HG03066 (cell line): ENCODE data around the gene ECE2.
A peak's percentile ranks its signal among the peaks of the same experiment; 100 is the strongest.
"Not testable (repeated sequence)": the region's sequence is repeated elsewhere in the genome, so short reads cannot be mapped to it uniquely, and the experiment has no call there.

Experiments
- ATAC-seq: cut with Tn5 transposase; IDR thresholded peaks from one replicate; pipeline ENCODE4 v1.9.1; 2021; ENCODE audit warnings: low read depth; ENCODE audit not compliant: unreplicated experiment

ECE2 gene

GRCh38 chr3:184261854-184262763 lies 13.7 kb upstream of the ECE2 start:
- ATAC-seq = no peak

- no peak for ATAC-seq
Measured at GRCh38 chr3:184262764-184263179, 13.1 kb upstream of the ECE2 start.

GRCh38 chr3:184267249-184267648 lies 8.6 kb upstream of the ECE2 start:
- not testable (repeated sequence) for ATAC-seq

GRCh38 chr3:184272269-184272668 lies 3.6 kb upstream of the ECE2 start:
- ATAC-seq = no peak

GRCh38 chr3:184275381-184275701 lies 481 bp upstream of the ECE2 start:
- ATAC-seq = no peak

DNA sequence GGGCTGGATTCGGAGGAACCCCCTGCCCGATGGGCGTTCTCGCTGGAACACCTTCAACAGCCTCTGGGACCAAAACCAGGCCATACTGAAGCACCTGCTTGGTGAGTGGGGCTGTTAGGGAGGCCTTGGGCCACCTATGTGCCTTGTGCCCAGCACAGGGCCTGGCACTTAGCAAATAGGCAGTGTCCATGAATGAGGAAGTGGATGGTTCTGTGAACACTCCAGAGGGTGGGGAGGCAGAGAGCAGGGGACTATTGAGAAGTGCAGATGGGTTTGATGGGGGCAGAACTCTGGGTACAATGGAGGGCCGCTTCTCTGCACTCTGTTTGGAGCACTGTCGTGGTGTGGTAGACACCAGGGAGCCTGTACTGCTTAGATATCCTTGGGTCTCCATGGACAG lies 1.5 kb downstream of the ECE2 start:
- ATAC-seq = no peak

GRCh38 chr3:184282941-184283340 lies 7.1 kb downstream of the ECE2 start:
- ATAC-seq = no peak

DNA sequence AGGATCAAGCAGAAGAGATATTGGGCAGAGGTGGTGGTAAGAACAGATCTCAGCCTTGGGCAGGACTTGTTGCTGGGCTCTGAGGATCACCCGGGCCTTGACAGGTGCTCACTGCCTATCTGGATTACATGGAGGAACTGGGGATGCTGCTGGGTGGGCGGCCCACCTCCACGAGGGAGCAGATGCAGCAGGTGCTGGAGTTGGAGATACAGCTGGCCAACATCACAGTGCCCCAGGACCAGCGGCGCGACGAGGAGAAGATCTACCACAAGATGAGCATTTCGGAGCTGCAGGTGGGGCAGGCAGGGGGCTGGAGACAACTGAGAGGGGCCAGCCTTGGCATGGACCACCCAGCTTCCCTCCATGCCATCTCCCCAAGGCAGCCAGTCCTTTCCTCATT lies 7.9 kb downstream of the ECE2 start:
- no peak for ATAC-seq

- no peak for ATAC-seq
Measured at GRCh38 chr3:184284696-184285095, 8.9 kb downstream of the ECE2 start.

- no peak for ATAC-seq
Measured at GRCh38 chr3:184289426-184289938, 13.7 kb downstream of the ECE2 start.

- ATAC-seq = no peak
Measured at GRCh38 chr3:184290331-184290730, 14.5 kb downstream of the ECE2 start.

- no peak for ATAC-seq
Measured at GRCh38 chr3:184291044-184291737, 15.4 kb downstream of the ECE2 start.

- ATAC-seq = no peak
Measured at GRCh38 chr3:184291738-184292445, 16.1 kb downstream of the ECE2 start.

DNA sequence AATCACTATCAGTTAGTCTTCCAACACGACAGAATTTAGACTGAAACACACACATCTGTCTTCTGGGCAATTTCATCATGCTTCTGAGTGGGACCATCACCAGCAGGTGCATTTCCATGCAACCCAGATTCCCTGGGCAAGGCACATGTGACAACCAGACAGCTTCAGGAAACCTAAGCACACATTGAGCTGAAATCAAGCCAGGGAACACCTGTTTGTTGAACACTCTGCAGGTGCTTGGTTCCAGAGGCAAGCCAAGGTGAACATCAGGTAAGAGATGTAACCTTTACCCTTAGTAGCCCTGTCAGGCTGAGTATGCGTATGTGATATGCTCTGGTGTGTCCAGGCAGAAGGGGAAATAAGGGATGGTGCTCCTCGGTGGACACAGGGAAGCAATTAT lies 19.9 kb downstream of the ECE2 start:
- no peak for ATAC-seq

- no peak for ATAC-seq
Measured at GRCh38 chr3:184296616-184297015, 20.8 kb downstream of the ECE2 start.

- ATAC-seq = peak; percentile 95
Measured at GRCh38 chr3:184298759-184299487, 23.1 kb downstream of the ECE2 start, which contains the start of gene PSMD2. Gene PSMD2, plus strand, starts transcription at chr3:184299241. Its CDS starts 26 bp downstream, at chr3:184299267.

DNA sequence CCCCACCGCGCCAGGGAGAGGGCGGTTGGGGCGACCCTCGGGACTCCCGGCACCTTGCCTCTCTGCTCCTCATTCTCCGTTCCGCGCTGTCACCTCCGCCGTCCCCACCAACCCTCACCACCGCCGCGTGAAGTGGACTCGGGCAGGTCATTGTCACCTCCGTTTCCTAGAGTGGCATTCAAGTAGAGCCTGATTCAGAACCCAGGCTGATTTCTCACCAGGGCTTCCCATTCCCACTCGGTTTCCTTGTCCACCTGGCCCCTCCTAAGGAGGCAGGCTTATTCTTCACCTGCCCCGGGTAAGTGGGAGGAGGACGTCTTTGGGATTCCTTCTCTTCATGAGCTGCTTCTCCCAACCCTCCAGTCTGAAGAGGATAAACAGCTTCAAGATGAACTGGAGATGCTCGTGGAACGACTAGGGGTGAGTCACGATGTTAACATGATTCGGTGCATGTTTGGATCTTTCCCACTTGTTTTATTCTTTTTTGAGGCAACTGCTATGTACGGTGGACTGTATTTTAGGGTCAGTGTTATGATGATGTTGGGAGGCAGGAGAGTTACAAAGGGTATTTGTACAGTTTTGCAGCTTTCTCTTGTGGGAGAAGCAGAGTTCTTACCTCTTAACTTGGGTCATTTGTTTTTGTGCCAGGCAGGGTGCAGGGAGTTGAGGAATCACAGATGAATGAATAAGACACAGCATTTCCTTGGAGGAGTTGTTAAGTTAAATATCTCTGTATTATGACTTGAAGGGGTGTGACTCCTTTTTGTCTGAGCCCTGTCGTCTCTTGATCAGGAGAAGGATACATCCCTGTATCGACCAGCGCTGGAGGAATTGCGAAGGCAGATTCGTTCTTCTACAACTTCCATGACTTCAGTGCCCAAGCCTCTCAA lies 23.9 kb downstream of the ECE2 start:
- no peak for ATAC-seq

- ATAC-seq = no peak
Measured at GRCh38 chr3:184300378-184300720, 24.5 kb downstream of the ECE2 start.

DNA sequence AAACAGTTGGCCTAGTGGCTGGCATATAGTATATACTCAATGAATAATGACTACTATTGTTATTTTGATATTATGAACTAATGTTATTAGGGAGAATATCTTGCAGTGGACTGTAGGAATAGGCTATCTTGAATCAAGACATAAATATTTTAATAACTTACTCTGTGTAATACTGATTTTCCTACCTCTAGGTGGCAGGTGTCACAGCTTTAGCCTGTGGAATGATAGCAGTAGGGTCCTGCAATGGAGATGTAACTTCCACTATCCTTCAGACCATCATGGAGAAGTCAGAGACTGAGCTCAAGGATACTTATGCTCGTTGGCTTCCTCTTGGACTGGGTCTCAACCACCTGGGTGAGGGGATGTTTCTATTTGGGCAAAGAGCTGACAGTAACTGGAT lies 29.8 kb downstream of the ECE2 start:
- ATAC-seq = no peak
